SU-DHL-6 (cell line): ENCODE data around the gene SMAD6.

Experiments
- CTCF ChIP-seq: fragments of 200-600 bp; sonication (generic); IDR thresholded peaks from one replicate; pipeline ENCODE4 v1.5.1; 2017; ENCODE audit warnings: antibody characterized with exemption, mild to moderate bottlenecking, low read length, moderate library complexity; ENCODE audit not compliant: insufficient read depth, poor library complexity, severe bottlenecking
- EZH2phosphoT487 ChIP-seq: fragments of 200-600 bp; sonication (generic), shearing (Covaris generic); conservative IDR thresholded peaks from 2 replicates; pipeline ENCODE4 v1.6.1; 2018; ENCODE audit warnings: mild to moderate bottlenecking, antibody characterized with exemption, low read length, moderate library complexity, mixed read lengths

GRCh38 chr15:66684136-66684681 is 17.8 kb upstream of the SMAD6 start:
- no peak for TF ChIP-seq CTCF
- no peak for TF ChIP-seq EZH2phosphoT487
